Trophoblast cell (in vitro differentiated cells and primary cell): ENCODE measurements around the gene OR6J1.
A peak's percentile ranks its signal among the peaks of the same experiment; 100 is the strongest.

ENCODE experiments used
- DNase-seq, 2 donors: peaks; one replicate each; pipeline ENCODE4 v3.0.0-alpha.2; 2016
- H2AFZ ChIP-seq: 2 replicates; pipeline ENCODE4 v1.6.1; 2013; ENCODE audit warnings: low read length, moderate library complexity, mild to moderate bottlenecking; ENCODE audit not compliant: insufficient read depth, poor library complexity
- H2AK5ac ChIP-seq: 2 replicates; pipeline ENCODE4 v1.6.1; 2013; ENCODE audit warnings: mild to moderate bottlenecking, low read length
- H2BK120ac ChIP-seq: 2 replicates; pipeline ENCODE4 v1.6.1; 2013; ENCODE audit warnings: low read length, mild to moderate bottlenecking, moderate library complexity; ENCODE audit not compliant: insufficient read depth, poor library complexity
- H2BK12ac ChIP-seq: 2 replicates; pipeline ENCODE4 v1.6.1; 2013; ENCODE audit warnings: mild to moderate bottlenecking, low read length, moderate library complexity
- H2BK5ac ChIP-seq: 2 replicates; pipeline ENCODE4 v1.6.1; 2013; ENCODE audit warnings: low read length, low read depth, moderate library complexity, mild to moderate bottlenecking; ENCODE audit not compliant: poor library complexity
- H3K14ac ChIP-seq: 2 replicates; pipeline ENCODE4 v1.6.1; 2013; ENCODE audit warnings: mild to moderate bottlenecking, low read length
- H3K18ac ChIP-seq: 2 replicates; pipeline ENCODE4 v1.6.1; 2013; ENCODE audit warnings: mild to moderate bottlenecking, low read length
- H3K23ac ChIP-seq: 2 replicates; pipeline ENCODE4 v1.6.1; 2013; ENCODE audit warnings: low read length
- H3K27ac ChIP-seq: 2 replicates; pipeline ENCODE4 v1.5.1; 2013; ENCODE audit warnings: low read depth, mild to moderate bottlenecking, inconsistent platforms, low read length, moderate library complexity
- H3K27me3 ChIP-seq: 2 replicates; pipeline ENCODE4 v1.6.1; 2013; ENCODE audit warnings: inconsistent platforms, mild to moderate bottlenecking, low read length, moderate library complexity; ENCODE audit not compliant: insufficient read depth
- H3K36me3 ChIP-seq, 2 experiments: 1 replicate in 1 of 2; 2 replicates in 1 of 2; pipeline ENCODE4 v1.6.1; 2013; ENCODE audit warnings: low read length in 2 of 2, mild to moderate bottlenecking in 2 of 2, moderate library complexity in 1 of 2; ENCODE audit not compliant: insufficient read depth in 2 of 2, control insufficient read depth in 1 of 2
- H3K4ac ChIP-seq: 2 replicates; pipeline ENCODE4 v1.6.1; 2013; ENCODE audit warnings: low read depth, mild to moderate bottlenecking, low read length, moderate library complexity
- H3K4me1 ChIP-seq, 2 experiments: 1 replicate in 1 of 2; 2 replicates in 1 of 2; pipeline ENCODE4 v1.6.1; 2013; ENCODE audit warnings: low read length in 2 of 2, mild to moderate bottlenecking in 2 of 2, moderate library complexity in 1 of 2; ENCODE audit not compliant: insufficient read depth in 2 of 2, control insufficient read depth in 1 of 2
- H3K4me2 ChIP-seq: 2 replicates; pipeline ENCODE4 v1.6.1; 2013; ENCODE audit warnings: inconsistent platforms, mild to moderate bottlenecking, low read length, moderate library complexity
- H3K4me3 ChIP-seq: 2 replicates; pipeline ENCODE4 v1.5.1; 2013; ENCODE audit warnings: mild to moderate bottlenecking, low read depth, low read length, inconsistent platforms
- H3K79me1 ChIP-seq: one replicate; pipeline ENCODE4 v1.6.1; 2013; ENCODE audit warnings: low read length
- H3K79me2 ChIP-seq: 2 replicates; pipeline ENCODE4 v1.6.1; 2013; ENCODE audit warnings: low read length, mild to moderate bottlenecking; ENCODE audit not compliant: control insufficient read depth, insufficient read depth, poor library complexity
- H3K9ac ChIP-seq: 2 replicates; pipeline ENCODE4 v1.6.1; 2013; ENCODE audit warnings: mild to moderate bottlenecking, low read length
- H3K9me3 ChIP-seq: 2 replicates; pipeline ENCODE4 v1.6.1; 2013; ENCODE audit warnings: low read depth, mild to moderate bottlenecking, control low read depth, inconsistent platforms, low read length; ENCODE audit not compliant: insufficient read depth
- H4K12ac ChIP-seq: 2 replicates; pipeline ENCODE4 v1.6.1; 2013; ENCODE audit warnings: low read depth, mild to moderate bottlenecking, low read length, moderate library complexity
- H4K8ac ChIP-seq: 2 replicates; pipeline ENCODE4 v1.6.1; 2013; ENCODE audit warnings: low read depth, mild to moderate bottlenecking, low read length, moderate library complexity
- H4K91ac ChIP-seq: one replicate; pipeline ENCODE4 v1.6.1; 2013; ENCODE audit warnings: low read depth, mild to moderate bottlenecking, low read length, moderate library complexity
- WGBS: extraction: QIAGEN DNeasy Blood & Tissue Kit; methylation state at CpG from one replicate; pipeline ENCODE4 v1.1.7; 2013; ENCODE audit warnings: missing lambda C conversion rate; ENCODE audit not compliant: insufficient read length, insufficient coverage; ENCODE audit errors: extremely low coverage; 5-methylcytosine and 5-hydroxymethylcytosine counted together

The OR6J1 gene

DNA sequence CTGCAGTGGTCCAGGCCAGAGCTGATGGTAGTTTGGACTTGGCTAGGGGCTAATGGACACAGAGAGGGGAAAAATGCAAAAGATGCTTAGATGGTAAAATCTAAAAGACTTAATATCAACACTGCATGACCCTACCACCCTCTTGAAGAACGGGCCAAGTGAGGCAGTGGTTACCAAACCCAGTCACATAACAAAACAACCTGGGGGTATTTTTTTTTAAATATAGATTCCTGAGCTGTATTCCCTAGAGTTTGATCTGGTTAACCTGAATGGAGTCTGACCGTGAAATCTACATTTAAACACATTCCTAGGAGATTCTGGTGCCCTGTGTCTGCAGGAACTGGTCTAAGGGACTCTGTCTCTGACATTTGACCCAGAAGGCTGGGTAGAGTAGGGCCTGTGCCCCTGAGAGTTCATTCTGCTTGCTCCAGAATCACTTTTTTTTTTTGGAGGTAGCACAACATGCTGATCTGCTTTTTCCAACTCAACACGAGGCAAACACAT is 30.4 kb downstream of the OR6J1 start:
- H4K12ac ChIP-seq, result no peak overlapping the region
- peak; percentile 5 to 30 for DNase-seq
- peak overlapping the region; percentile 67 for H2BK12ac ChIP-seq
- H3K27ac ChIP-seq, result peak overlapping the region; percentile 86
- no peaks in the 10 kb centered on the region for H3K27me3 ChIP-seq
- H2BK120ac ChIP-seq, result peak overlapping the region; percentile 90
- no peak overlapping the region for H3K4me3 ChIP-seq
- H3K9me3 ChIP-seq, result no peaks in the 10 kb centered on the region
- H2BK5ac ChIP-seq, result peak overlapping the region; percentile 89
- no CpG with 5 or more reads among the region's 3 CpGs for WGBS
- H4K91ac ChIP-seq, result peak overlapping the region; percentile 67
- no peak overlapping the region for H3K4ac ChIP-seq
- no peaks in the 10 kb centered on the region for H3K79me2 ChIP-seq
- peak overlapping the region; percentile 18 for H2AK5ac ChIP-seq
- no peak overlapping the region for H3K23ac ChIP-seq
- peak overlapping the region; percentile 49 for H4K8ac ChIP-seq
- H3K79me1 ChIP-seq, result peaks cover 15% of the 10 kb centered on the region
- H3K4me1 ChIP-seq, result peaks cover 8 to 9% of the 10 kb centered on the region in 2 experiments
- H2AFZ ChIP-seq, result no peak overlapping the region
- H3K36me3 ChIP-seq, result peaks cover 19 to 26% of the 10 kb centered on the region in 2 experiments
- peak overlapping the region; percentile 3 for H3K4me2 ChIP-seq
- H3K18ac ChIP-seq, result peak overlapping the region; percentile 3
- no peak overlapping the region for H3K9ac ChIP-seq
- H3K14ac ChIP-seq, result peak overlapping the region; percentile 4

DNA sequence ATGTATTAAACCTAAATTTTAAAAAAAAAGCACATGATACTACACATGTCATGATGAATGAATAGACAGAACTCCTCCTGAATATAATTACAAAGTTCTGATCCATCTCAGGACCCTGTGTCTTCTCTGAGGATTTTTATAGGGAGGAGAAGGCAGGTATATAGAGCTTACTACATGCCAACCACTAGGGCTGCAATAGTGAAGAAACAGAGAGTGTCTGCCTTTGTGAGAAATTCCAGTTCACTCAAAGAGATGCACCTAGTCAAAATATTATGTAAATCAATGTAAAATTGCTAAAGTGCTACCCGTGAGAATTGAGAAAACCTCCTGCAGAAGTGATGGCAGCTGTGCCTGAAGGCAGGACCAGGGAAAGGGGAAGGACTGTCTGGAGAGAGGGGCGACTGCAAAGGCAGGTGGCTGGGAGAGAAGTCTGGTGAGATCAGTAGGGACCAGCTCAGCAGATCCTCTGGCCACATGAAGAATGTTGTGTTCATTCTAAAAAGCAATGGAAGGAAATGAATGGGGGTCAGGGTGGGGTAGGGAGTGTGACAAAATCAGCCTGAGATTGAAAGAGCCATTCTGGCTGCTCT is 31.0 kb downstream of the OR6J1 start:
- H3K23ac ChIP-seq, result no peak overlapping the region
- H3K79me1 ChIP-seq, result peaks cover 15% of the 10 kb centered on the region
- WGBS, result no CpG with 5 or more reads among the region's 2 CpGs
- H4K12ac ChIP-seq, result no peak overlapping the region
- no peak overlapping the region for H2AFZ ChIP-seq
- no peak overlapping the region for H3K4ac ChIP-seq
- H3K9me3 ChIP-seq, result no peaks in the 10 kb centered on the region
- no peak overlapping the region for H3K4me3 ChIP-seq
- peak overlapping the region; percentile 90 for H2BK120ac ChIP-seq
- peak overlapping the region; percentile 89 for H2BK5ac ChIP-seq
- H3K4me1 ChIP-seq, result peaks cover 8 to 9% of the 10 kb centered on the region in 2 experiments
- peak overlapping the region; percentile 4 for H3K14ac ChIP-seq
- peaks cover 19 to 27% of the 10 kb centered on the region in 2 experiments for H3K36me3 ChIP-seq
- peak overlapping the region; percentile 67 for H2BK12ac ChIP-seq
- H3K9ac ChIP-seq, result no peak overlapping the region
- peak overlapping the region; percentile 67 for H4K91ac ChIP-seq
- peak overlapping the region; percentile 3 for H3K18ac ChIP-seq
- peak overlapping the region; percentile 1 for H3K4me2 ChIP-seq
- no peaks in the 10 kb centered on the region for H3K27me3 ChIP-seq
- peak overlapping the region; percentile 18 for H2AK5ac ChIP-seq
- peak overlapping the region; percentile 86 for H3K27ac ChIP-seq
- DNase-seq, result peak in 1 of 2 donors; percentile 17
- H4K8ac ChIP-seq, result peak overlapping the region; percentile 49
- no peaks in the 10 kb centered on the region for H3K79me2 ChIP-seq

DNA sequence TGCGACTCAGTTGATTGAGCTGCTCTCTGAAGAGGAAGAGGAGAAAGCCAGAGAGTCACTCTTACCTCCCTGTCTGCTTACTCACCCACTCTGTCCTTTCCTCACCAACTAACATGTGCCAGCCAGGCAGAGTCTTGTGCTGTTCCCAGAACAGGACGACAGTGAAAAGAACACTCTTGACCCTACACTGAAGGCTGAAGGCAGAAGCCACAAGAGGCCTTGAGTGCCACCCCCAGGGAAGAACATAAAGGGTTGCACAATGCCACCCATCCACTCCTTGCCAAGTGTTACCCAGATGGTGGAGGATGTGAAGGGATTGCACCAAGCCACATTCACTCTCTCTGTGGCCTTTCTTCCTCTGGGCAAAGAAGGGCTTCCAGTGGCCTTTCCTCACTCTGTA is 33.2 kb downstream of the OR6J1 start:
- Histone ChIP-seq H3K4me1 (peaks cover 8 to 9% of the 10 kb centered on the region in 2 experiments), H3K4me3 (no peak overlapping the region), H3K79me1 (peaks cover 15% of the 10 kb centered on the region), H2BK5ac (no peak overlapping the region), H3K9ac (no peak overlapping the region), H3K18ac (no peak overlapping the region), H4K12ac (no peak overlapping the region), H2BK12ac (no peak overlapping the region), H2AK5ac (no peak overlapping the region), H4K8ac (no peak overlapping the region), H3K4ac (no peak overlapping the region), H3K4me2 (no peak overlapping the region), H3K27me3 (no peaks in the 10 kb centered on the region), H3K27ac (no peak overlapping the region), H3K36me3 (peaks cover 30 to 41% of the 10 kb centered on the region in 2 experiments), H4K91ac (no peak overlapping the region), H3K9me3 (no peaks in the 10 kb centered on the region), H2BK120ac (no peak overlapping the region), H3K23ac (no peak overlapping the region), H2AFZ (no peak overlapping the region), H3K14ac (no peak overlapping the region), H3K79me2 (no peaks in the 10 kb centered on the region)
- WGBS, result no CpG with 5 or more reads among the region's 2 CpGs
- no peak for DNase-seq

DNA sequence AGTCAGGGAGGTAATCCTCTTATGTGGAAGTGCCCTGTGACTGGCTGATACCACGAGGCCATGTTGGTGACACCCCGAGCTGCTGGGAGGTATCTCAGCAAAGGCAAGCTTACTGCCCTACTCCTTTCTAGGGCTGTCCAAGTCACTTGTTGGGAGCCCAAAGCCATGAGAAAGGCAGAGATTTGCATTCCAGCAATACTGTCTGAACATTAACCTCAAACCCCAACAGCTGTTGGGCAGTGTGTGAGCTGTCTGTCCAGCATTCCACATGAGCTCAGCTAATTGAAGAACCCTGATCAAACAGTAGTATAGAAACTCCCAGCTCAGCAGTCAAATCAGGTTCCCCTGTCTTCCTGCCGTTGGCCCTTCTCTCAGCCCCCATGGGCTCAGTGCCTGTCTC is 36.9 kb downstream of the OR6J1 start:
- H3K9me3 ChIP-seq, result no peaks in the 10 kb centered on the region
- no peak overlapping the region for H3K4ac ChIP-seq
- no peak overlapping the region for H2AK5ac ChIP-seq
- H2BK12ac ChIP-seq, result no peak overlapping the region
- no CpG with 5 or more reads among the region's 3 CpGs for WGBS
- no peak overlapping the region for H3K4me2 ChIP-seq
- H2BK120ac ChIP-seq, result no peak overlapping the region
- peaks cover 0 to 7% of the 10 kb centered on the region in 2 experiments for H3K4me1 ChIP-seq
- no peak overlapping the region for H3K4me3 ChIP-seq
- DNase-seq, result no peak
- no peak overlapping the region for H2BK5ac ChIP-seq
- H3K27ac ChIP-seq, result no peak overlapping the region
- H4K12ac ChIP-seq, result no peak overlapping the region
- peaks cover under 1% of the 10 kb centered on the region for H3K79me1 ChIP-seq
- H3K9ac ChIP-seq, result no peak overlapping the region
- no peaks in the 10 kb centered on the region for H3K79me2 ChIP-seq
- no peak overlapping the region for H3K14ac ChIP-seq
- H4K8ac ChIP-seq, result no peak overlapping the region
- H4K91ac ChIP-seq, result no peak overlapping the region
- no peak overlapping the region for H3K23ac ChIP-seq
- H3K36me3 ChIP-seq, result peaks cover 48 to 65% of the 10 kb centered on the region in 2 experiments
- no peak overlapping the region for H2AFZ ChIP-seq
- no peak overlapping the region for H3K18ac ChIP-seq
- H3K27me3 ChIP-seq, result no peaks in the 10 kb centered on the region
